Natural killer cell (primary cell): ENCODE data around the gene TEAD1. TPM values are rescaled to one million over a fixed set of nuclear protein-coding genes. Genes with fewer than 3 reads are reported as not detected.

ENCODE experiments used
- ATAC-seq, 3 donors: fragments of 150-1000 bp in 2 of 3; fragments of 200-7000 bp in 1 of 3; cut with Tn5 transposase; 1 replicate in 1 of 3; 2 replicates in 2 of 3; pipeline ENCODE4 v1.10.0; 2021; ENCODE audit warnings: mild to moderate bottlenecking in 2 of 3, moderate library complexity in 2 of 3
- DNase-seq, 2 donors: peaks; one replicate each; pipeline versions ENCODE4 v3.0.0 to v3.0.0-alpha.2; 2013 to 2021; ENCODE audit warnings: mixed read lengths in 1 of 2
- H3K27ac ChIP-seq: one replicate; pipeline ENCODE4 v1.5.1; 2013; ENCODE audit warnings: mild to moderate bottlenecking, low read length
- H3K27me3 ChIP-seq: one replicate; pipeline ENCODE4 v1.6.1; 2013; ENCODE audit warnings: low read length; ENCODE audit not compliant: control insufficient read depth, insufficient read depth
- H3K36me3 ChIP-seq: one replicate; pipeline ENCODE4 v1.6.1; 2013; ENCODE audit warnings: low read length; ENCODE audit not compliant: control insufficient read depth, insufficient read depth
- H3K4me1 ChIP-seq: one replicate; pipeline ENCODE4 v1.6.1; 2013; ENCODE audit warnings: low read length; ENCODE audit not compliant: control insufficient read depth, insufficient read depth
- H3K4me3 ChIP-seq: one replicate; pipeline ENCODE4 v1.5.1; 2013; ENCODE audit warnings: low read length
- H3K9me3 ChIP-seq: one replicate; pipeline ENCODE4 v1.6.1; 2013; ENCODE audit warnings: low read length; ENCODE audit not compliant: control insufficient read depth, insufficient read depth
- H3K27ac Mint-ChIP-seq, 2 donors: one replicate each; pipeline ENCODE4 v1.8.0; 2022; ENCODE audit warnings: mild to moderate bottlenecking in 2 of 2, mixed read lengths in 2 of 2, moderate library complexity in 1 of 2
- H3K27me3 Mint-ChIP-seq, 2 donors: one replicate each; pipeline ENCODE4 v1.8.0; 2022; ENCODE audit warnings: low read depth in 2 of 2, mixed read lengths in 2 of 2
- H3K36me3 Mint-ChIP-seq: one replicate; pipeline ENCODE4 v1.8.0; 2022; ENCODE audit warnings: mixed read lengths
- H3K4me1 Mint-ChIP-seq, 2 donors: one replicate each; pipeline ENCODE4 v1.8.0; 2022; ENCODE audit warnings: mixed read lengths in 2 of 2
- H3K4me3 Mint-ChIP-seq: one replicate; pipeline ENCODE4 v1.8.0; 2022; ENCODE audit warnings: mild to moderate bottlenecking, moderate library complexity, mixed read lengths
- H3K9me3 Mint-ChIP-seq, 2 donors: one replicate each; pipeline ENCODE4 v1.8.0; 2022; ENCODE audit warnings: mixed read lengths in 2 of 2
- CTCF ChIP-seq: fragments of 200-600 bp; IDR thresholded peaks from one replicate; pipeline ENCODE4 v1.8.0; 2022; ENCODE audit warnings: antibody characterized with exemption
- WGBS: methylation state at CpG from one replicate; pipeline ENCODE4 v1.1.7; 2013; ENCODE audit warnings: missing lambda C conversion rate; ENCODE audit not compliant: insufficient coverage; 5-methylcytosine and 5-hydroxymethylcytosine counted together
- intact Hi-C: fragments of 100-400 bp; cut with micrococcal nuclease; formaldehyde crosslinking; loops from one replicate; pipeline ENCODE4 v1.14.2; 2022
- total RNA-seq, 4 donors: library from RNA; stranded (reverse); fragments of 120-200 nt in 1 of 4; gene quantifications; one replicate each; pipeline versions ENCODE4 v1.2.3 to v1.2.4, GENCODE V29; 2013 to 2022

Gene TEAD1
- total RNA-seq, 3 donors from 2014 or later (not counting 1 experiment from before 2014, with no cell fraction given) = not detected

GRCh38 chr11:12792590-12792989 is 118.4 kb downstream of the TEAD1 start:
- H3K9me3 Mint-ChIP-seq = no peaks in the 10 kb centered on the region

GRCh38 chr11:12793065-12793464 is 118.8 kb downstream of the TEAD1 start:
- DNase-seq = no peak
- no peaks in the 10 kb centered on the region for H3K27me3 ChIP-seq
- no peaks in the 10 kb centered on the region for H3K36me3 Mint-ChIP-seq
- TF ChIP-seq CTCF = no peak
- ATAC-seq = no peak
- no peak overlapping the region for H3K4me3 ChIP-seq
- no peak overlapping the region for H3K27ac ChIP-seq
- no CpG with 5 or more reads among the region's 2 CpGs for WGBS
- H3K36me3 ChIP-seq = no peaks in the 10 kb centered on the region
- intact Hi-C loops = no loop called here
- H3K4me3 Mint-ChIP-seq = no peak overlapping the region
- no peaks in the 10 kb centered on the region for H3K4me1 ChIP-seq
- H3K27me3 Mint-ChIP-seq = peaks cover 8 to 18% of the 10 kb centered on the region in 2 donors
- no peak overlapping the region for H3K27ac Mint-ChIP-seq
- H3K9me3 ChIP-seq = no peaks in the 10 kb centered on the region
- H3K4me1 Mint-ChIP-seq = no peaks in the 10 kb centered on the region
- no peaks in the 10 kb centered on the region for H3K9me3 Mint-ChIP-seq

More at GRCh38 chr11:12792590-12792989, 118.4 kb downstream of the TEAD1 start:
- ATAC-seq = no peak
- H3K27ac Mint-ChIP-seq = no peak overlapping the region
- no peaks in the 10 kb centered on the region for H3K36me3 Mint-ChIP-seq
- no peak for DNase-seq
- TF ChIP-seq CTCF = no peak
- H3K27ac ChIP-seq = no peak overlapping the region
- no peaks in the 10 kb centered on the region for H3K36me3 ChIP-seq
- no peaks in the 10 kb centered on the region for H3K4me1 Mint-ChIP-seq
- WGBS = 67% methylated on average over 2 of the region's 2 CpGs
- H3K9me3 ChIP-seq = no peaks in the 10 kb centered on the region
- no peaks in the 10 kb centered on the region for H3K4me1 ChIP-seq
- H3K27me3 ChIP-seq = no peaks in the 10 kb centered on the region
- no peak overlapping the region for H3K4me3 ChIP-seq
- H3K27me3 Mint-ChIP-seq = peaks cover 7 to 14% of the 10 kb centered on the region in 2 donors
- intact Hi-C loops = no loop called here
- H3K4me3 Mint-ChIP-seq = no peak overlapping the region

GRCh38 chr11:12793506-12793905 is 119.3 kb downstream of the TEAD1 start:
- Mint-ChIP-seq H3K27ac (no peak overlapping the region), H3K4me3 (no peak overlapping the region), H3K4me1 (no peaks in the 10 kb centered on the region), H3K9me3 (no peaks in the 10 kb centered on the region), H3K36me3 (no peaks in the 10 kb centered on the region), H3K27me3 (peaks cover 8 to 23% of the 10 kb centered on the region in 2 donors)
- H3K27me3 ChIP-seq = no peaks in the 10 kb centered on the region
- no peak for TF ChIP-seq CTCF
- no peaks in the 10 kb centered on the region for H3K4me1 ChIP-seq
- no peak for ATAC-seq
- DNase-seq = no peak
- WGBS = 93% methylated on average over 1 of the region's 2 CpGs
- no peak overlapping the region for H3K27ac ChIP-seq
- intact Hi-C loops = no loop called here
- H3K4me3 ChIP-seq = no peak overlapping the region
- H3K9me3 ChIP-seq = no peaks in the 10 kb centered on the region
- no peaks in the 10 kb centered on the region for H3K36me3 ChIP-seq

GRCh38 chr11:12794576-12795230 is 120.5 kb downstream of the TEAD1 start:
- Mint-ChIP-seq H3K27me3 (peaks cover 8 to 35% of the 10 kb centered on the region in 2 donors), H3K9me3 (no peaks in the 10 kb centered on the region), H3K36me3 (no peaks in the 10 kb centered on the region), H3K27ac (no peak overlapping the region), H3K4me1 (no peaks in the 10 kb centered on the region), H3K4me3 (no peak overlapping the region)
- no peak overlapping the region for H3K4me3 ChIP-seq
- TF ChIP-seq CTCF = no peak
- no peaks in the 10 kb centered on the region for H3K9me3 ChIP-seq
- ATAC-seq (no peak), DNase-seq (no peak)
- no peaks in the 10 kb centered on the region for H3K36me3 ChIP-seq
- H3K27me3 ChIP-seq = no peaks in the 10 kb centered on the region
- intact Hi-C loops = no loop called here
- no peak overlapping the region for H3K27ac ChIP-seq
- H3K4me1 ChIP-seq = no peaks in the 10 kb centered on the region
- WGBS = 86% methylated on average over 7 of the region's 7 CpGs
